ENCODE measurements around the gene KDM5C. TPM values are rescaled to one million over a fixed set of nuclear protein-coding genes. Genes with fewer than 3 reads are reported as not detected.

KDM5C gene
- total RNA-seq, 1 experiment from 2014 or later, result 89.8 TPM

GRCh38 chrX:53186351-53186750 is 38.7 kb downstream of the KDM5C start:
- Histone ChIP-seq H3K4me2 (ENCODE audit: low read length) (no peak overlapping the region), H3K79me2 (ENCODE audit: low read length) (no peaks in the 10 kb centered on the region), H3K4me3 (ENCODE audit: low read length) (no peak overlapping the region), H3K9me3 (ENCODE audit: low read length) (no peaks in the 10 kb centered on the region), H4K20me1 (ENCODE audit: low read length) (no peaks in the 10 kb centered on the region), H3K9me2 (replicated peaks; ENCODE audit: low read length) (no peaks in the 10 kb centered on the region), H3K27ac (ENCODE audit: low read length) (peak overlapping the region; percentile 35), H2AFZ (ENCODE audit: low read length) (no peak overlapping the region), H3F3A (ENCODE audit: low read length, unreplicated experiment) (peaks cover 5% of the 10 kb centered on the region), H3K4me1 (ENCODE audit: insufficient read depth, low read length) (peaks cover 12% of the 10 kb centered on the region), H3K27me3 (ENCODE audit: low read length) (no peaks in the 10 kb centered on the region), H3K9ac (ENCODE audit: low read length) (no peak overlapping the region), H3K36me3 (ENCODE audit: low read depth, low read length) (0 out of 2 replicates have a peak, but pooled peaks cover 3% of the 10 kb centered on the region)
- peak; percentile 66 for ATAC-seq
- TF ChIP-seq, protein P1, sequence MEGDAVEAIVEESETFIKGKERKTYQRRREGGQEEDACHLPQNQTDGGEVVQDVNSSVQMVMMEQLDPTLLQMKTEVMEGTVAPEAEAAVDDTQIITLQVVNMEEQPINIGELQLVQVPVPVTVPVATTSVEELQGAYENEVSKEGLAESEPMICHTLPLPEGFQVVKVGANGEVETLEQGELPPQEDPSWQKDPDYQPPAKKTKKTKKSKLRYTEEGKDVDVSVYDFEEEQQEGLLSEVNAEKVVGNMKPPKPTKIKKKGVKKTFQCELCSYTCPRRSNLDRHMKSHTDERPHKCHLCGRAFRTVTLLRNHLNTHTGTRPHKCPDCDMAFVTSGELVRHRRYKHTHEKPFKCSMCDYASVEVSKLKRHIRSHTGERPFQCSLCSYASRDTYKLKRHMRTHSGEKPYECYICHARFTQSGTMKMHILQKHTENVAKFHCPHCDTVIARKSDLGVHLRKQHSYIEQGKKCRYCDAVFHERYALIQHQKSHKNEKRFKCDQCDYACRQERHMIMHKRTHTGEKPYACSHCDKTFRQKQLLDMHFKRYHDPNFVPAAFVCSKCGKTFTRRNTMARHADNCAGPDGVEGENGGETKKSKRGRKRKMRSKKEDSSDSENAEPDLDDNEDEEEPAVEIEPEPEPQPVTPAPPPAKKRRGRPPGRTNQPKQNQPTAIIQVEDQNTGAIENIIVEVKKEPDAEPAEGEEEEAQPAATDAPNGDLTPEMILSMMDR (conservative IDR thresholded peaks at IDR 0.05; ENCODE audit: low read depth, low read length), result no peak
- no peak for TF ChIP-seq EZH2phosphoT487 (IDR thresholded peaks at IDR 0.05; ENCODE audit: borderline replicate concordance, low read length)
- no peak for TF ChIP-seq EZH2 (IDR thresholded peaks at IDR 0.05; ENCODE audit: low read length, unreplicated experiment)
- CTCF ChIA-PET, result no interaction called here
- no TSS peak for BruUV-seq (replicated peaks)
- intact Hi-C loops (cut with micrococcal nuclease), result loop anchor here (2.0 kb wide), 1 partner anchor 58 kb away; no protein-coding TSS in a partner anchor
- POLR2A ChIA-PET (ENCODE audit: unreplicated experiment), result interaction anchor here (0.6 kb wide), 1 partner anchor 166 kb away, joined by 3 read pairs; no protein-coding TSS in a partner anchor
- DNase-seq, result peak; percentile 79

GRCh38 chrX:53184836-53185235 is 40.2 kb downstream of the KDM5C start:
- peaks cover 12% of the 10 kb centered on the region for H3K4me1 ChIP-seq (ENCODE audit: insufficient read depth, low read length)

DNA sequence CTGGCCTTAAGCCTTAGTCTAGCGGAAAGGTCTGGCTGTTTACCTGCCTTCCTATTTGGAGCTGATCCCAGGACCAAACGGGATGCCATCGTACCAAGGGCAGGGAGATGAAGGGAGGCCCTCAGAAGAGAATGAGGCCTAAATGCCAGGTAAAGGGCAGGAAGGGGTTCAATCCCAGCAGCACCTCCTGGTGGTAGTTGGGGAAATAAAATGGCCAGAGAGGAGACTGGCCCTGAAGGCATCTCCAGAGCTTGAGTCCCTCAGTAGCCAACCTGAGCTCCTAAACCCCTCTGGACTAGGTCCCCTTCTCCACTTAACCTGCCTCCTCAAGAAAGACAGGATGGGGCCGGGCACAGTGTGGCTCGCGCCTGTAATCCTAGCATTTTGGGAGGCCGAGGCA is 53.7 kb downstream of the KDM5C start:
- H3K79me2 ChIP-seq (ENCODE audit: low read length), result no peaks in the 10 kb centered on the region
- H3K36me3 ChIP-seq (ENCODE audit: low read depth, low read length), result no peaks in the 10 kb centered on the region; the same call in 1 of the 2 replicates
- H3K27me3 ChIP-seq (ENCODE audit: low read length), result no peaks in the 10 kb centered on the region
- no peaks in the 10 kb centered on the region for H4K20me1 ChIP-seq (ENCODE audit: low read length)
- H3K9me3 ChIP-seq (ENCODE audit: low read length), result 0 out of 2 replicates have a peak, but pooled peaks cover under 1% of the 10 kb centered on the region
- TF ChIP-seq EZH2 (IDR thresholded peaks at IDR 0.05; ENCODE audit: low read length, unreplicated experiment), result no peak
- TF ChIP-seq EZH2phosphoT487 (IDR thresholded peaks at IDR 0.05; ENCODE audit: borderline replicate concordance, low read length), result no peak
- TF ChIP-seq, protein P1 (conservative IDR thresholded peaks at IDR 0.05; ENCODE audit: low read depth, low read length), result no peak
- no peaks in the 10 kb centered on the region for H3F3A ChIP-seq (ENCODE audit: low read length, unreplicated experiment)
- no peak overlapping the region for H3K4me3 ChIP-seq (ENCODE audit: low read length)
- CTCF ChIA-PET, result no interaction called here
- H3K27ac ChIP-seq (ENCODE audit: low read length), result no peak overlapping the region
- no peaks in the 10 kb centered on the region for H3K4me1 ChIP-seq (ENCODE audit: insufficient read depth, low read length)
- no peak overlapping the region for H2AFZ ChIP-seq (ENCODE audit: low read length)
- no peak overlapping the region for H3K9ac ChIP-seq (ENCODE audit: low read length)
- no peak for DNase-seq
- no peak overlapping the region for H3K4me2 ChIP-seq (ENCODE audit: low read length)
- ATAC-seq, result no peak
- no peaks in the 10 kb centered on the region for H3K9me2 ChIP-seq (replicated peaks; ENCODE audit: low read length)
- intact Hi-C loops (cut with micrococcal nuclease), result no loop called here
- BruUV-seq (replicated peaks), result no TSS peak
- POLR2A ChIA-PET (ENCODE audit: unreplicated experiment), result no interaction called here

More at GRCh38 chrX:53184836-53185235, 40.2 kb downstream of the KDM5C start:
- Histone ChIP-seq H4K20me1 (ENCODE audit: low read length) (no peaks in the 10 kb centered on the region), H3K9ac (ENCODE audit: low read length) (no peak overlapping the region), H3K4me2 (ENCODE audit: low read length) (no peak overlapping the region), H3K79me2 (ENCODE audit: low read length) (no peaks in the 10 kb centered on the region), H3K36me3 (ENCODE audit: low read depth, low read length) (no peaks in the 10 kb centered on the region), H2AFZ (ENCODE audit: low read length) (no peak overlapping the region), H3K27me3 (ENCODE audit: low read length) (no peaks in the 10 kb centered on the region), H3K9me2 (replicated peaks; ENCODE audit: low read length) (no peaks in the 10 kb centered on the region), H3K27ac (ENCODE audit: low read length) (no peak overlapping the region), H3K4me3 (ENCODE audit: low read length) (no peak overlapping the region), H3K9me3 (ENCODE audit: low read length) (no peaks in the 10 kb centered on the region), H3F3A (ENCODE audit: low read length, unreplicated experiment) (peaks cover 5% of the 10 kb centered on the region)
- no peak for ATAC-seq
- CTCF ChIA-PET, result no interaction called here
- TF ChIP-seq, protein P1 (conservative IDR thresholded peaks at IDR 0.05; ENCODE audit: low read depth, low read length), result no peak
- TF ChIP-seq EZH2 (IDR thresholded peaks at IDR 0.05; ENCODE audit: low read length, unreplicated experiment) (no peak), EZH2phosphoT487 (IDR thresholded peaks at IDR 0.05; ENCODE audit: borderline replicate concordance, low read length) (no peak)
- no TSS peak for BruUV-seq (replicated peaks)
- intact Hi-C loops (cut with micrococcal nuclease), result no loop called here
- DNase-seq, result no peak
- POLR2A ChIA-PET (ENCODE audit: unreplicated experiment), result interaction anchor here (0.7 kb wide), 1 partner anchor 116 kb away, joined by 3 read pairs; no protein-coding TSS in a partner anchor

Measured in PC-3 (cell line).